ENCODE results near the gene IGLL5. TPM values are rescaled to one million over a fixed set of nuclear protein-coding genes. Genes with fewer than 3 reads are reported as not detected.

The IGLL5 gene
- total RNA-seq, 4 donors from 2014 or later: 0.90 to 7.4 (median 2.7) TPM; not detected in 1

DNA sequence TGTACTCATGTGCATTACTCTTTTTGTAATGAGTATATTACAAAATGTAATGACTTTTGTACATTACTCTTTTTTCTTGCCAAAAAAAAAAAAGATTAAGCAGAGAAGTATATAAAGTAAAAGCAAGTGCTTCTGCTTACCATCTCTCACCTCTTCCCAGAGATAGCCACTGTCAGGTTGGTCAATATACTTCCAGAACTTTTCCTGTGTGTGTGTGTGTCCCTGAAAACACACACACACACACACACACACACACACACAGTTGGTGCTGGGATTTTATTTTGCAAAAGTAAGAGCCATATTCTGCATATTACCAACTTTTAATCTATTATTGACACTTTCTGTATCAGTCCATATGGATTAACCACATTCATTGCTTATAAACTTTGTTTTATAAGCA lies 2.5 kb downstream of the IGLL5 start:
- no peaks in the 10 kb centered on the region for H3K9me3 ChIP-seq
- H3K27me3 ChIP-seq: no peaks in the 10 kb centered on the region
- intact Hi-C loops (cut with DNase I; ENCODE audit: low total_unique reads): no loop called here
- H3K4me3 ChIP-seq: no peak overlapping the region
- no peak for DNase-seq
- H3K36me3 ChIP-seq: no peaks in the 10 kb centered on the region
- TF ChIP-seq, protein P1, sequence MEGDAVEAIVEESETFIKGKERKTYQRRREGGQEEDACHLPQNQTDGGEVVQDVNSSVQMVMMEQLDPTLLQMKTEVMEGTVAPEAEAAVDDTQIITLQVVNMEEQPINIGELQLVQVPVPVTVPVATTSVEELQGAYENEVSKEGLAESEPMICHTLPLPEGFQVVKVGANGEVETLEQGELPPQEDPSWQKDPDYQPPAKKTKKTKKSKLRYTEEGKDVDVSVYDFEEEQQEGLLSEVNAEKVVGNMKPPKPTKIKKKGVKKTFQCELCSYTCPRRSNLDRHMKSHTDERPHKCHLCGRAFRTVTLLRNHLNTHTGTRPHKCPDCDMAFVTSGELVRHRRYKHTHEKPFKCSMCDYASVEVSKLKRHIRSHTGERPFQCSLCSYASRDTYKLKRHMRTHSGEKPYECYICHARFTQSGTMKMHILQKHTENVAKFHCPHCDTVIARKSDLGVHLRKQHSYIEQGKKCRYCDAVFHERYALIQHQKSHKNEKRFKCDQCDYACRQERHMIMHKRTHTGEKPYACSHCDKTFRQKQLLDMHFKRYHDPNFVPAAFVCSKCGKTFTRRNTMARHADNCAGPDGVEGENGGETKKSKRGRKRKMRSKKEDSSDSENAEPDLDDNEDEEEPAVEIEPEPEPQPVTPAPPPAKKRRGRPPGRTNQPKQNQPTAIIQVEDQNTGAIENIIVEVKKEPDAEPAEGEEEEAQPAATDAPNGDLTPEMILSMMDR (IDR thresholded peaks at IDR 0.05): no peak
- no peak for TF ChIP-seq POLR2A (IDR thresholded peaks at IDR 0.05)
- H3K27ac ChIP-seq: no peak overlapping the region
- H3K4me1 ChIP-seq: no peaks in the 10 kb centered on the region

DNA sequence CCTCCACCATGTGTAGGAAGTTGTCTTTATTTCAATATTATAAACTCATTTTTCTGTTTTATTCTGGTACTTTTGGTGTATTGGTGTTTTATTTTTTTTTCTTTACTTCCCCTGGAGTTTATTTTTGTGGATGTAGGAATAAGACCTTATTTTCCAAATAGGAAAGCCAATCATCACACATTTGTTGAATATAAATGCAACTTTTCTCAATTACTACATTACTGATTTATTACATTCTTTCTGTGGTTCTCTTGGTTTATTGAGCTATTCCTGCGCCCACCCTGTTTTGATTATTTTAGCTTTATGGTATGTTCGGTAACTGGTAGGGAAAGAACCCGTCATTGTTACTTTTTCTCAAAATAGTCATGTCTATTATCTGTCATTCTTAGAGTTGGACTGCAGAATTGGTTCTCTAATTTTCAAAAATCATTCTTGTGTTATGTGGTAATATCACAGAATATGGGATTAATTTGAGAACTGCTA lies 3.6 kb downstream of the IGLL5 start:
- H3K27ac ChIP-seq: no peak overlapping the region
- no peaks in the 10 kb centered on the region for H3K27me3 ChIP-seq
- H3K9me3 ChIP-seq: no peaks in the 10 kb centered on the region
- intact Hi-C loops (cut with DNase I; ENCODE audit: low total_unique reads): no loop called here
- DNase-seq: no peak
- no peak for TF ChIP-seq POLR2A (IDR thresholded peaks at IDR 0.05)
- TF ChIP-seq, protein P1 (IDR thresholded peaks at IDR 0.05): no peak
- H3K4me1 ChIP-seq: no peaks in the 10 kb centered on the region
- H3K4me3 ChIP-seq: no peak overlapping the region
- H3K36me3 ChIP-seq: no peaks in the 10 kb centered on the region

DNA sequence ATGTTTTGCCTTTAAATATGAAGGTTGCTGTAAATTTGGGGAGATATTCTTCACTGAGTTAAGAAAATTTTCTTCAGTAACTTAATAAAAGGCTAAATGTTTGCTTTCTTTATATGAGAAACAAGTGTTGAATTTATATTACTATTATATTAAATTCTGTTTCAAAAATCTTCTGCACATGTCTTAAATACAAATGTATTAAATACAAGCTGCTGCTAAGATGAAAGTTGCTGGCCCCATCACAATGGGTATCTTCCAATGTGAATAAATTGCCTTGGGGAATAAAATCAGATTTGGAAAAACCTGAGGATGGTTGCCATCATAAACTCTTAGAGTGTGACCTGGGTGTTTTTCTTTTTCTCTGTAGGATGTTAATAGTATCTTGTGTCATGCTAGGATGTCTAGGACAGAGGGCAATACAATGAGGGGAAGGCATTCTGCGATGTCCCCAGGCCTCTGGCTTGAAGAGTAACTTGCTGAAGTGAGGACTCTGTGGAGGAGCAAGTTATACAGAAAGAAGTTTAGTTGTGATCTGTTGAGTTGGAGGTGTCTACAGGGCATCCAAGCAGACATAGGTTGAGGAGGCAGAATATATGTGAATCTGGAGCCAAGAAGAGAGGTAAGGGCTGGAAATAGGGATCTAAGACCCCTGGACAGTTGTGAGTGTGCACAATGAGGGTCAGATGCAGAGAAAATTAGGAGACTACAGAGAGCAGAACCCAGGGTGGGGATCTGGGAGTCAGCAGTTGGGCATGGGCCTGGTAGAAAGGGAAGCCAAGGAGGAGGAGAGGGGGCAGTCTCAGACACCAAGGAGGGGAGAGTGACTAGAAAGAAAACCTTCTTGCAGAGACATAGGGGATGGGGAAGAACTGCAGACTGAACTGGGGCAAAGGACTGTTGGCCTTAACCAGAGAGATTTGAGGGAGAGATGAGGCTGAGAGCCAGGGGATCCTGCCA lies 4.8 kb downstream of the IGLL5 start:
- Histone ChIP-seq H3K27me3 (no peaks in the 10 kb centered on the region), H3K36me3 (no peaks in the 10 kb centered on the region), H3K4me1 (no peaks in the 10 kb centered on the region), H3K4me3 (no peak overlapping the region), H3K9me3 (no peaks in the 10 kb centered on the region), H3K27ac (no peak overlapping the region)
- DNase-seq: no peak
- intact Hi-C loops (cut with DNase I; ENCODE audit: low total_unique reads): no loop called here
- no peak for TF ChIP-seq POLR2A (IDR thresholded peaks at IDR 0.05)
- TF ChIP-seq, protein P1 (IDR thresholded peaks at IDR 0.05): no peak

DNA sequence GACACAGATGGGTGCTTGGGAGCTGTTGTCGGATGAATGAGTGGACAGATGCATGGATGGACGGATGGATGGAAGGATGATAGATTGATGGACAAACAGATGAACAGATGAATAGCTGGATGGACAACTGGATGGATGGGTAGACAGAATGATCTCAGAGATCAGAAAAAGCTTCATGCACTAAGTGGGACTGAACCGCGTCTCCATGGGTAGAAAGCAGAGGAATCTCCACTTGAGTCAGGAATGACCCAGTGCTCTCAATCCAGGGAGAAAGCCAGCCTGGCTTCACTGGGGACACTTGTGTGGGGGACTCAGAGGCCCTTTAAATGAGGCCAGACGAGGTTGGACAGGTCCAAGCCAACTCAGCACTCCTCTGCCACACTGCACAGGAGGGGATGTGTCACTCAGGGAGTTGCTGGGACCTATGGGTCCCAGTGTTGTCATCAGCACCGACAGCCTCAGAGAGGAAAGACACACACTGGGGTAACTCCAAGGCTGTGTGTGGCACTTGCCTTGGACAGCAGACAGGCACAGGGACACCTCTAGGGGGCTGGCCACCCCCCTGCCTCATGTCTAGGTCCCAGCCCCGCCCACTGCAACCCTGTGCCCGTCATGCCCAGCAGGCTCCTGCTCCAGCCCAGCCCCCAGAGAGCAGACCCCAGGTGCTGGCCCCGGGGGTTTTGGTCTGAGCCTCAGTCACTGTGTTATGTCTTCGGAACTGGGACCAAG lies 5.6 kb downstream of the IGLL5 start:
- no peak for TF ChIP-seq POLR2A (IDR thresholded peaks at IDR 0.05)
- TF ChIP-seq, protein P1 (IDR thresholded peaks at IDR 0.05): no peak
- Histone ChIP-seq H3K9me3 (no peaks in the 10 kb centered on the region), H3K4me1 (no peaks in the 10 kb centered on the region), H3K4me3 (no peak overlapping the region), H3K27ac (no peak overlapping the region), H3K36me3 (no peaks in the 10 kb centered on the region), H3K27me3 (no peaks in the 10 kb centered on the region)
- intact Hi-C loops (cut with DNase I; ENCODE audit: low total_unique reads): no loop called here
- DNase-seq: no peak

Measured in uterus (tissue), 4 donors.